Measurements from ENCODE around the gene SMU1.

The SMU1 gene

DNA sequence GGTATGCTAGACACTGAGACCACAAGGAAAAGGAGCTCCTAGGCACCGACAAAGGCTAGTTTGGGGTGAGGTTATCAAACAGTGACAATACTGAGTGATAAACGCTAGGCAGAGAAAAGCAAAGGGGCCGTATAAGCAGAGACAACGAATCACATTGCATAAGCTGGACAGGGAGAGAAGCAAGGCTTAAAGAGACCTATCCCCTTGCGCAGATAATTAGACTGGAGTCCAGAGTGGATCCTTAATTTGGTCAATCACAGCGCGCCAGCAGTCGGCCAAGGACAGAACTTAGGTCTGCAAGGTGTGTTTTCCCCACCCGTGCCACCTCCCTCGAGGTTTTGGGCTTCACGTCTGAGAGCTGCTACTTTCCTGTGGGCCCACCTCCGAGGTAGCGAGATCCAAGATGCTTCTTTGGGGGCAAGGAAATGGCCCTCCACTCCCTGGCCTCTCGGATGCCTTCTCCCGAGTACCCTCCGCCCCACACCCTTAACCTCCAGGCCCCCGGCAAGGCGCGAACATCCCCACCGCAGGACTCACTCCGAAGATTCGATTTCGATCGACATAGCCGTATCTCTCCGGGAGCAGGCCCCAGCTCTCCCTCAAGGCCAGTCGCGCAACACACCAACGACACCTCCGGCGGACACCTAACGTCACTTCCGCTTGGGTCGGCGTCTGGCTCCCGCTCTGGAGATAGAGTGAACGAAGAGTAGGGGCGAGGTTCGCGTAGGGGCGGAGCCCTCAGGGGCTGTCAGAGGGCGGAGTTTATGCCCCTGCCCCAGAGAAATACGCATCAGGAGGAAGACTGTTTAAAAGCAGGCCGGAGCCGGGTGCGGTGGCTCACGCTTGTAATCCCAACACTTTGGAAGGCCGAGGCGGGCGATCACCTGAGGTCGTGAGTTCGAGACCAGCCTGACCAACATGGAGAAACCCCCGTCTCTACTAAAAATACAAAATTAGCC, at the start of gene SMU1:
Gene SMU1 (minus strand): TSS at position 629 of the 959 bp plus-strand sequence. CDS start 66 bp downstream, at position 563.
- DNase-seq, result peak; percentile 98

DNA sequence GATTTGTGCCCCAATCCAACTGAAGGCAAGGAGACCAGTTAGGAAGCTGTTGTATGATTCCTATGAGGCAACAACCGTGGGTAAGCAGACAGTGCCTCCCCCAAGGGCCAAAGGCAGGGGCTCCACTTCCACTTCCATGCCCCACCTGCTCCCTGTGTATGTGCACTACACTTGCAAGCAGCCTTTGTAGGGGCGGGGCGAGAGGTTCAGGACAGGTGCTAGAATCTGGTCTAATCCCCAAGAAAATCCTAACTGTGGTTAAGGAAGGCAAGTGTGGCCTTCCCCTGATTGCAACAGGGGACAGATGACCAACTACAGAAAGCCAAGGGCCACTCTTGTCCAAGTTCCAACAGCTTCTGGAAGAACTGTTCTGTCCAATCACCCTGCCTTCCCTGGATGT, 49.0 kb upstream of the SMU1 start:
- DNase-seq, result no peak

DNA sequence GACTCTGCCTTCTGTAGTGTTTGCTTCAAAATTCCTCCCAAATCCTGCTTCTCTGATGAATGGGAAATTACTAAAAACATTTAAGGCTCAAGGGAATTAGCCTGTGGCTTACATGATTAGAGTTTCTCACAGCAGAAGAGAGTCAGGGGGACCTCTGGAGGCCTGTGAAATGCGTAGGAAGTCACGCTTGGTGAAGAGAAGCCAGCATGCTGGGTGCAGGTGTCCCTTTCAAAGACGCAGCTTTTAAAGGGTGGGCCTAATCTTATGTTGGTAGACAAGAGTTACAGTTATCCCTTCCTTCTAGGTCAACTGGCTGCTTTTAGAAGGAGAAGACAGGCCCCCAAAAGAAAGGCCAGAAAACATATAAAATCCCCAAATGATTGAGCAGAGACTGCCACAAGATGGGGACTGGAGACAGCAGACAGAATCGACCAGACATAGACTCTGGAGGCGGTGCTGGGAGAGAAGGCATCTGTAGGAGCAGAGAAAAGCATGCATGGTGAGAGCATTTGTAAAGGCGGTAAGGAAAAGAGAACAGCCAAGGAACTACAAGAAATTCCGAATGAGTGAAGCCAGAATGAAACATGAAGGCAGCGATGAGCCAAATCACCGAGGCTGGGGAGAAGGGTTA, 48.4 kb upstream of the SMU1 start:
- DNase-seq, result no peak

DNA sequence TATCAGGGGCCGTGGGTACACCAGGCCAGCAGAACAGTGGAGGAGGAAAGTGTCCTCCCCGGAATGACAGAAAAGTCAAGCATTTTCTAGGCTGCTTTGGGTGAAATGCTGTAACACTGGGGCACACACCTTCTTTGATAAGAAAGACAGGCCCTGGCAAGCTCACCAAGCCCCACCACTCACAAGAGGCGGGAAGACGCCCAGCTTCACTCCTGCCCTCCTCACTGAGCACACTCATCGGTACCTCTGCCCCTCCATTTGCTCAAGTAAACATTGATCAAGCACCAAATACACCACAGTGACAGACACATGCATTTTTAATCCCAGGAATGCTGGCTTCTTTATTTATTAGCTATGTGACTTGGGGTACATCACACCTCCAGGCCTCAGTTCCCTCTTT, 47.6 kb upstream of the SMU1 start:
- no peak for DNase-seq

DNA sequence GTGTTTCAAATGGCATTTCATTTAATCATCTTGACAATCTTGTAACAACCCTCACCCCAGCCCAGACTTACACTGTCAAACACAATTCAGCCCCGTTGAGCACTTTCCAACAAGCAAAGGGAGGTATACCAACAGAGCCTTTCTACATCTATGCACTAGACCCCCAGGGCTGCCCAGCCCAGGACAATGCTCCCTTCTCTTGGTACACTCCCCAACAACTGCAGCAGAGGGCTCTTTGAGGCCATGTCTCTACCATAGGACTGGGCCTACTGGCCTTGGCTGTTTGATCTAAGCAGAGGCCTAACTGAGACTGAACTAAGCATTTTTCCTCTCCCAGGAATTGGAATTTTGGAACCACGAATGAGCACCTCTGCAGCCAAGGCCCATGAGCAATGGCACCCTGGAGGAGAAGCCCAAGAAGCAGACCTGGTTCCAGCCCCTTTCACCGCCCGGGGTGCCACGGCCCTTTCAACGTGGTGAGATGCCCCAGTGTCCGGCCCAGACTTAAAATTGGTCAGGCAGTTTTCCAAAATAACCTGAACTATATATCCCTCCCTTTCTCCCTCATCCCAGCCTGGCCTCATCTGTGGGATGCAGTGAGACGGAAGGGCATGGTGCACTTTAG, 47.0 kb upstream of the SMU1 start:
- DNase-seq, result no peak

DNA sequence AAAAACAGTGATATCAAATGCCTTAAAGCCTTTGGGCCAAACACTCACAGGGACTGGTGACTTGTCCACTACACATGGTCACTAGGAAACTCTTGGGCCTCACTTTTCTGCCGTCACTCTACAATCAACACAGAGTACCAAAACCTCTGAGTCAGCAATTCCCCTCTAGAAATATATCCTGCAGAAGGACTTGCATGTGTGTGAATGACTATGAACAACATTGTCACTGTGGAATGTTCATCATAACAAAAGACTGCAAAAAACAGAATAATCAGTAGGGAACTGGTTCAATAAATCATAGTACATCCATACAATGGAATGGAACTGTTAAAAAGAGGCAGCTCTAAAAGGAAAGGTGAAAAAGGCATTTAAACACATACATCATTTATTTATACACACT, 44.1 kb upstream of the SMU1 start:
- no peak for DNase-seq

DNA sequence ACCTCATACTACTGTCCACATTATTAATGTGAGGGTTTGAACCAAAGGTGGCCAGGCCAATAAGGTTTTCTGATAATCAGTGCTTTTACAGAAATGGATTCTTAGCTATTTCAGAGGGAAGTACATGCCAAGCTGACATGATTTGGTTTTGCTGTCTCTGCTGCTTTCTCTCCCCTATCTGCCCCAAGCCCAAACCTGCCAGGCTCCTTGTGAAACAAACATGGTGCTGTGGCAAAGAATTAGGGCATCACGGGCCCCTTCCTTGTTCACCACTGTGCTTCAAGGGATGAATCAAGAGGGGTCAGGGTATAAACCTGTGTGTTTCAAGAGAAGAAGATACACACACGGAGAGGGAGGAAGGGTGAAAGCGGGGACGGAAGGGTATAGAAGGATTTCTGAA, 41.3 kb upstream of the SMU1 start:
- no peak for DNase-seq

DNA sequence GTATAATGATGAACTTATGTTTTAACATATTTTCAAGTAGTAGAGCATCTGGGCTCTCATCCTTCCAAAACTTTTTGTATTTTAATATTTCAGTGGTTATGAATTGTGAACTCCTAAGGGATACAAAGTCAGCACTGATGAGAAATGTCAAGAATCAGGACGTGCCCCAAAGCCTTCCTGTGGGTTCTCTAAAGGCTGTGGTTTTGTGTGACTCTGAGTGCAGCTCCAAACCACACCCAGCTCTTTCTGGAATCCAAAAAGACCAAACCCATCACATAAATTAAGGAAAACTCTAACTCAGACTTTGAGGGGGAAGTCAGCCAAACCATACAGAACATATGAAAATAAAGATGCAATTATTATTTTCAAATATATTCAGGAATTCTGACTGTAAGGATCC, 40.8 kb upstream of the SMU1 start:
- DNase-seq, result peak; percentile 34

DNA sequence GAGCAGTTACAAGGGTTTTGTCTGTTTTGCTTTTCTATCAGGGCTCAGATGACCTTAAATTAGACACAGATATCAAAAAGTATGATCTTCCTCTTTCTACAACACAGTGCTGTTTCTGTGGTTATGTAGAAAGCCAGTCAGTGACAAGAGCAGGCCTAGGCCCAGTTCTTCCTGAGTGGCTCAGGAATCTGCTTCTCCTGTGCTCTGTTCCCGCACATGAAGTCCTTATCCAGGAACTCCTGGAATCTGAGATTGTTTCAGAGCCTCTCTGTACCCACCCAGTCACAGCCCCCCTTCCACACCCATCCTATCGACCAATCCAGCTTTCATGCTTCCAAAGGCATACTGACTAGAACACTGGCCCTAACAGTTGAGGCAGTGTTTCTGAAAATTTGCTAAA, 40.4 kb upstream of the SMU1 start:
- no peak for DNase-seq

DNA sequence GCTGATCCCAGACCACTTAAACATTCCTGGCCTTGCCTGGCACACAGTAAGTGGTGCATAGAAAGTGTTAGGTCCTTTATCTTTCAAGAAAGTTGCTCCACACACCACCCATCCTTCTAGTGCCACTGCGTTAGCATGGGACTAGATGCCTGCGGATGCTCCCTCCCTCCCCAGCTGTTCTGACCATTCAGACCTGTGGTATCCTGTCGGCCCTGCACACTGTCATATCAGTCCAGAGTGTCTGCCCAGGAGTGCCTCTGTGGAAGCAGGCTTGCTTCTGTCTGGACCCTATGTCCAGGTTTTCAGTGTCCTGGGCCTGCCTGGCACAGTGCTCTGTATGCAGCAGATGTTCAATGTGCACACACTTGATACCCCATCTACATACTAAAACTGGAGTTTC, 38.3 kb upstream of the SMU1 start:
- no peak for DNase-seq

DNA sequence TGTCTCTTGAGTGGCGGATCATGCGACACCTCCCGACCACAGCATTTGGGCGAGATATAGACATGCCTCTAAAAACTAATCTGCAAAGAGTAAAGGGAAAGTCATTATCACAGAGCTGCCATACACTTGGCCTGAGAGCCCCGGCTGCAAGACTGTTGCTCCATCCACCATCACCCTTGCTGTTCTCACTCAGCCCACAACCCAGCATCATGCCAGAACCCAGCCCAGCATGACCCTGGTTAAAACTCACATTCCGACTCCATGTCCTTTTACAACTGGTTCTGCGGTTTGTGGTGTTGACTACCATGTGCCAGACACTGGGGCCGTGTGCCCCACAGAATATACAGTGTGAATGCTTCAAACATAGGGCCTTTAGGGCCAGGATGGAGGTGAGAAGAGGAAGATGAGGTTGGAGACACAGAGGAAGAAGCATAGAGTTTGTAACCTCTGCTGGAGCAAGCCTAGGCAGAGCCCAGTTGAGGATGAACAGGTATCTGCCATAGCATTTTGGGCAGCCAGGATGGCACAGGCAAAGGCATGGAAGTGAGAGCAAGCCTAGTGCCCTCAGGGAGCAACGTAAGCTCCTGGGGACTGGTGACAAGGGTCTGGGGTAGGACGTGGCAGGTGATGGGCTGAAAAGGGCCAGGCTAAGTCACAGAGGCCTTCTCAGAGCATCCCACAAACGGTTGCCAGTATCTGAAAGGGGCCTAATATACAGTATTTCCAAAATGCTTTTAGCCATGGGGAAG, 37.5 kb upstream of the SMU1 start:
- DNase-seq, result no peak

DNA sequence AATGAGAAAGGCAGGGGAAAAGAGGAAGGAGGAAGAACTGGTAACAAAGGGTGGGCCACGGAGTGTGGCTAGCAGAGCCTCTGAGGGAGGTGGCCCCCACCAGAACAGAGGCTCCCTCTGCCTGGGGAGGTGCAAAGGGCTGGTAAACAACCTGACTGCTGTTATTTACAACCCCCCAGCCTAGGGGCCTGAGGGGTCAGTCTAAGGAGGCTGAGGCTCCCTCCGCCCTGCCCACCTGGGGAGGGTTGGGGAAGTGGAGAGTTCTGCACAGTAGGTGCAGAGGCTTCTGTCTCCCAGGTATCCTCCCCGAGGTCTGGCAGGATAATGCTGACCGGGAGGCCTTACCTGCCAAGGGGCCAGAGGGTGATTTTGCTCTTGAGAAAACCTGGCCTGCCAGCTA, 35.6 kb upstream of the SMU1 start:
- DNase-seq, result no peak

DNA sequence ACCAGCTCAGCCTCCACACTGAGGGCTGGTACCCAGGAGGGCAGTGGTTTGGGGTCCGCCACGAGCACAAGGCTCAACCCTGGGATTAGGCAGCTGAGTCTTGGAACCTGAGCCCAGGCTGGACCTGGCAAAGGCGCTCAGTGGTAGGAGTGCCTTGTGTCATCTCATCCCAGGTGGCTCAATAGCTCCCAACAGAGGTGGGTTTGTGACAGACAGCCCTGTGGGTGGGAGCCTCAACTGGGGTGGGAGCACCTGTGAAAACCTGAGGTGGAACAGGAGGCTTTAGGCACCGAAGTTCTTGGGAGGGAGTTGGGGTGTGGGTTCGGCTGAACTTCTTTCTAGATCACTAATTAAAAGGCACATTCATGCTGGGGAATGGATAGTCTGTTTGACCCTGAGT, 35.2 kb upstream of the SMU1 start:
- DNase-seq, result no peak

DNA sequence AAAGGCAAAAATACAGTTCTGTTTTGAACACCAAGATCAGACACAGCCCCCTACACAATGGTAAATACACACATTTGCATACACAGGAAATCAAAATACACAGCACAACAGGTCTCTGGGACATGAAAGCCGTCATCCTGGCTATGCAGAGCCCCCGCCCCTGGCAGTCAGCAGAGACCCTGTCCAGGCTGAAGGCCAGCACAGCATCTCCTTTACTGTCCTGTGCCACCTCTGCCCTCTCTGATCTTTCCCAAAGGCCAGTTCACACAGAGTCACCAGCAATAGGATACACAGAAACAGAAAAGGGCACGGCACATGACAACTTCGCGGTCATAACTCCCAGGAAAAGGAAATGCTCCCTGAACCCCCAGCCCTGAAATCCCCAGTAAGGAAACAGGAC, 34.2 kb upstream of the SMU1 start:
- no peak for DNase-seq

DNA sequence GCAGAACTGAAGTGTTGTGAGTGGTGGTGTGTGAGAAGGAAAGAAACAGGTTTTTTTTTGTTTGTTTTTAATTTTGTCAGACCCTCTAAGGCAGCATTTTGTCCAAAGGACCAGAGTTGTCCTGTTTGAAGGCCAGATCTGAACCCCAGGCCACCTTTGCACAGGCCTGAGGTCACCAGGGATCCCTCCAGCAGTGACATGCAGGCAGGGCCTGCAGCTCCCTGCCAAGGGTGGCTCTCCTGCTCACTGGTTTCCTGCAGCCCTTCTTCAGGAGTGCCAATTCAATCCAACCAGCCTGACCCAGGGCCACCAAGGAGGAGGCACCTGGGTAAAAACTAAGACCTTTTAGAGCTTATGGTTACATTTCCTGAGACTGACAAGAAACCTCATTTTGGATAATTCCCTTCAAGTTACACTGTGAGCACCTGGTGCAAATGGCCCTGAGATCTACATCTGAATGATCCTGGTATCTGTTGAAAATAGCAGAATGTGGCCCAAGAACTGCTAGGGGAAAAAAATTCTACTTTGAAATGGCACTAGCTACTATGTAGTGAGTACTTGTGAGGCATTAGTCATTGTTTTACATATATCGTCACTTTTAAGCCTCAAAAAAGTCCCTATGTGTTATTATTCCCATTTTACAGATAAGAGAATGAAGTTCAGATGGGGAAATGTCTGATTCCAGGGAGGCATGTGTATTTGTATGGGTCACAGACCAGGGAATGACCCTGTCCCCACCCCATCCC, 33.5 kb upstream of the SMU1 start:
- DNase-seq, result no peak

DNA sequence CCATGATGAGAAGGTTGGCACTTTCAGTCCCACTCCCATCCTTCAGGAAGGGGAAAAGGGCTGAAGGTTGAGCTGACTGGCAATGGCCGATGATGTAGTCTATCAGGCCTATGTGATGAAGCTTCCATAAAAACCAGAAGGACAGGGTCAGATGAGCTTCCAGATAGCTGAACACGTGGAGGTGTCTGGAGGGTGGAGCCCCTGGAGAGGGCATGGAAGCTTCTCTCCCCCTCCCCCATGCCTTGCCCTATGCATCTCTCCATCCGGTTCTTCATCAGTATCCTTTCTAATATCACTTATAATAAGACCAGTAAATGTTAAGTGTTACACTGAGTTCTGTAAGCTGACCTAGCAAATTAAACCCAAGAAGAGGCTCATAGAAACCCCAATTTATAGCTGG, 32.6 kb upstream of the SMU1 start:
- no peak for DNase-seq

DNA sequence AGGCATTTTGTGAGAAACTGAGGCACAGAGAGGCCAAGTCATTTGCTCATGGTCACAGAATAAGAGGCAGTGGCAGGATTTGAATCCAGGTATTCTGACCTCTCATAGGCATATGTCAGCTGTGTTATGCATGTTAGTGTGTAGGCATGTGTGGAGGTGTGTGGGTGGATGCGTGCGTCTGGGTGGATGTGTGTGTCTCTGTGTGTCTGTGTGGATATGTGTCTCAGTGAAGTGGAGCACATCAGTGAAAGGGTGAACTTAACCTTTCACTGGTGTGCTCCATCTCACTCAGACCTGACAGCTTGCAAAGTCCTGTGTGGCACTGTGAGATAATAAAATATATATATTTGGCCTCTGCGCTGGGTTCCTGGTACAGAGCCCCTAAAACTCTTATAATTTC, 32.0 kb upstream of the SMU1 start:
- DNase-seq, result no peak

DNA sequence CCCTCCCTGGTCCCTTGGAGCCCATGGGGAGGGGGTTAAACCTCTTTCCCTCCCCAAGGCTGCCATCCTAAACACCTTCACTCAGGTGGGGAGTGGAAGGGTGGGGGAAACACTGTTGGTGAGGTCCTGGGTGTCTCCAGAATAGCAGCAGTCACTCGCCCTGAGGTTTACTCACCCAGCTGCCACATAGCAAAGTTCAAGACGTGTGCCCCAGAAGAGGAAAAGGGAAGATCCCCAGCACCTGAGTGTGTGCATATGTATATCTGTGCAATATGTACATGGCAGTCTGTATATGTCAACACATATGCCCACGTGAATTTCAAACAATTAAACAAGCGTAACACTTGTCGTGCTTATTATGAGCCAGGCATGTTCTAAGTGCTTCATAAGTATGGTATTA, 31.3 kb upstream of the SMU1 start:
- DNase-seq, result no peak

DNA sequence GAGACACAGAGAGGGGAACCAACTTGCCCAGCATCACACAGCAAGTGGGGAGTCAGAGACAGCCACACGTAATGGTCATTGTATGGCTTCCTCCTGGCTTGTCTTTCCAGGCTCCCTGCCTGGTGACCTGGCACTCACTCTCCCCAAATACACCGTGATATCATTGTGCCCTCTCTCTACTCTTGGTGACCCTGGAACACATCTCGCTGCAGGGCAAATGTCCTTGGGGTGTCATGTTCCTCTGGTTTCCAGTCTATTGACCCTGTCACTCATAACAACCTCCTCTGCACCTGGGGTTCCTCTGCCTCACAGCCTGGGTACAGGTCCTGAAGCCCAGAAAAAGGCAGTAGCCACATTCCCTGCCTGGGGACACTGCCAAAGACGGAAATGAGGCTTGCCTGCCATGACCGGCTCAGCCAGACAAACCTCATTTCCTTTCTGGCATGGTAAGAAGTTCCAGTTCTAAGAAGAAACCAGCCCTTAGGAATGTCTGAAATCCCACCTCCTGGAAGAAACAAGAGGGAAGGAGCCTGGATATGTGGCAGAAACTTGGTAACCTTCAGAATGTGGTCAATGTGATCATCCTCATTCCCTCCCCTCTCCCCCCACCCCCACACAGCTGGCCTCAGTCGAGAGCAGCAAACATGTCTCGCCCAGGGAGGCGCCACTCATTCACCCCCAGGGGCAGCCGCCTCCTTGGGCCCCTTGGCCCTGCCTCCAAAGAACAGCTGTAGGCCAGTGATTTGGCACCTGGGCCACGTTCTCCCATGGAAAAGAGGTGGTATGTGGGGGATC, 30.6 kb upstream of the SMU1 start:
- DNase-seq, result peak; percentile 43

DNA sequence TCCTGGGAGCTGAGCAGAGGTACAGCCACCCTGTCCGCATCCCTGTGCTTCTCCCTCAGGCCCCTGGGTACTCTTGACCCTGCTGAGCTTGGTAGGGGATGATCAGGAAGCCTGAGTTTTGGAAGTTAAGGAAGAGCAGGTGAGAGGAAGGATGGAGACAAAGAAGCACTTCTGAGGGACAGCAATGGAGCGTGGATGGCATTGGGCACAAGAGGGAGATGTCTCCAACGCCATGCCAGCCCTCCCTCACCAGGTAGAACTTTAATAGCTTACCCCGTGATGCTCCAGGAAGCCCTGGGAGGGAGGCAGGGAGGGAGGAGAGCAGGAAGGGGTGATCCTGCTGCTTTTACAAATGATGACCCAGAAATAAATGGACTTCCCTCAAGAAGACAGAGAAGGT, 29.9 kb upstream of the SMU1 start:
- DNase-seq, result no peak

DNA sequence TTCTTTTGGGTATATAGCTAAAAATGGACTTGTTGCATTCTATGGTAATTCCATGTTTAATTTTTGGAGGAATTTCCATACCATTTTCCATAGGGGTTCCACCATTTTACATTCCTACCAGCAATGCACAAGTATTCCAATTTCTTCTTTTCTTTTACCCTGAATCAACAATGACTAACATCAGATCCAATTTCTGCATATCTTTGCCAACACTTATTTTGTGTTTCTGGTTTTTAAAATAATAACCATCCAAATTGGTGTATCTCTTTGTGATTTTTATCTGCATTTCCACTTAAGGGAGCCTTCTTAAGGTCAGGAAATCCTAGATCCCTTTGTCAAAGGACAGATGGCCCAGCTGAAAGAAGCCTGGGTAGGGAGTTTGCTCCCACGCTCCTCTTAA, 29.5 kb upstream of the SMU1 start:
- DNase-seq, result no peak

DNA sequence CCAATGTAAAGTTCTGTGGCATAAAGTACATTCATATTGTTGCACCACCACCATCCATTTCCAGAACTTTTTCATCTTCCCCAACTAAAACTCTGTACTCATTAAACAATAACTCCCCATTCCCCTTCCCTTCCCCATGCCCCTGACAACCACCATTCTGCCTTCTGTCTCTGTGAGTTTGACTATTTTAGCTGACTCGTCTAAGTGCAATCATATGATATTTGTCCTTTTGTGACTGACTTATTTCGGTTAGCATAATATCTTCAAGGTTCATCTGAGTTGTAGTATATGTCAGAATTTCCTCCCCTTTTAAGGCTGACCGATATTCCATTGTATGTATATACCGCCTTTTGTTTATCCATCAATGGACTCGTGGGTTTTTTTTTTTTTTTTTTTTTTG, 29.0 kb upstream of the SMU1 start:
- no peak for DNase-seq
